Stomach (tissue), 4 donors: ENCODE data around the gene COL11A2.

Experiments
- POLR2AphosphoS5 ChIP-seq, 3 donors: sonication (generic); formaldehyde crosslinking; IDR thresholded peaks; one replicate each; pipeline ENCODE4 v1.6.1; 2016; ENCODE audit warnings: antibody characterized with exemption in 3 of 3
- TF ChIP-seq, protein P1 (sequence below), 7 experiments: fragments of 450-650 bp in 4 of 7; fragments of 200-600 bp in 3 of 7; sonication (generic) in 3 of 7; IDR thresholded peaks; one replicate each; pipeline ENCODE4 v1.5.1; 2016 to 2019; ENCODE audit warnings: antibody characterized with exemption in 7 of 7, control low read depth in 2 of 7, mild to moderate bottlenecking in 1 of 7

DNA sequence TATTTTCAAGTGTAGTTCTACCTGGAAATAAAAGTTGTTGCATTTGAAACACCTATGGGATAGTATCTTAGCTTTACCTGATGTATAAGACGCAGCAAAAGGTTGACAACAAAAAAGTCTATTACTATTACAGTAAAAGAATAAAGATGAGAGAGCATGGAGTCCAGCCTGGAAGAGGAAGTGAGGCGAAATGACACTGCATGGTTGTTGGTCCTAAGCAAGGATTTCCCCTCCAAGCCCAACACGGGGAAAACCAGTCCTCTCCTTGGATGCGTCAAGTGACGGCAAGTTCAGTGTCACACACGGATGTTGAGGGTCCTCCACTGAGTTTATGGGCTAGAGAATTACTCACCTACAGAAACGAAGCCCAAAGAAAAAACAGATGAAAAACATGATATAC is 51.7 kb downstream of the COL11A2 start:
- TF ChIP-seq, protein P1, sequence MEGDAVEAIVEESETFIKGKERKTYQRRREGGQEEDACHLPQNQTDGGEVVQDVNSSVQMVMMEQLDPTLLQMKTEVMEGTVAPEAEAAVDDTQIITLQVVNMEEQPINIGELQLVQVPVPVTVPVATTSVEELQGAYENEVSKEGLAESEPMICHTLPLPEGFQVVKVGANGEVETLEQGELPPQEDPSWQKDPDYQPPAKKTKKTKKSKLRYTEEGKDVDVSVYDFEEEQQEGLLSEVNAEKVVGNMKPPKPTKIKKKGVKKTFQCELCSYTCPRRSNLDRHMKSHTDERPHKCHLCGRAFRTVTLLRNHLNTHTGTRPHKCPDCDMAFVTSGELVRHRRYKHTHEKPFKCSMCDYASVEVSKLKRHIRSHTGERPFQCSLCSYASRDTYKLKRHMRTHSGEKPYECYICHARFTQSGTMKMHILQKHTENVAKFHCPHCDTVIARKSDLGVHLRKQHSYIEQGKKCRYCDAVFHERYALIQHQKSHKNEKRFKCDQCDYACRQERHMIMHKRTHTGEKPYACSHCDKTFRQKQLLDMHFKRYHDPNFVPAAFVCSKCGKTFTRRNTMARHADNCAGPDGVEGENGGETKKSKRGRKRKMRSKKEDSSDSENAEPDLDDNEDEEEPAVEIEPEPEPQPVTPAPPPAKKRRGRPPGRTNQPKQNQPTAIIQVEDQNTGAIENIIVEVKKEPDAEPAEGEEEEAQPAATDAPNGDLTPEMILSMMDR (IDR thresholded peaks at IDR 0.05) = no peak
- TF ChIP-seq POLR2AphosphoS5 (IDR thresholded peaks at IDR 0.05) = no peak
